ENCODE data around the gene RASEF. TPM values are rescaled to one million over a fixed set of nuclear protein-coding genes. Genes with fewer than 3 reads are reported as not detected.

RASEF gene
- total RNA-seq, 2 experiments from 2014 or later, result not detected

DNA sequence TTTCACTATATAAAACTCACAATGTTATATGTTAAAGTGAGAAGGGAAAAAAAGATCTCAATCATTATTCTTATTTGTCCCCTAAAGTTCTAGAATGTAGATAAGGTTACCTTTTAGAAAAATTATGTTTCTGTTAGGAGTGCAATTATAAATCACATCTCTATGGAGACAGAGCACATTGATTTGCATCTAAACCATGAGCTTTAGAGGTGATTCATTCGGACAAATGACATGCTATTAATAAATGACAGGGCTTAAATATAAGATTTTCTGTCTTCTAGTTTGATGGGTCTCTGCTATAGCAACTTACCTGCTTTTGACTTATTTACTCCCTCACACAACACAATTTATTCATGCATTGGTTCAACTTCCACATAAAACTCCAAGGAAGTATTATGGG is 39.8 kb downstream of the RASEF start:
- intact Hi-C loops (cut with micrococcal nuclease), result no loop called here
- CTCF ChIA-PET, result no interaction called here
- no peak for DNase-seq
- H3K4me3 Mint-ChIP-seq, result no peak overlapping the region
- no peaks in the 10 kb centered on the region for H3K9me3 Mint-ChIP-seq
- H3K27ac Mint-ChIP-seq, result no peak overlapping the region
- H3K27me3 Mint-ChIP-seq (ENCODE audit: low read depth), result no peaks in the 10 kb centered on the region
- H3K4me1 Mint-ChIP-seq (ENCODE audit: low read depth), result no peaks in the 10 kb centered on the region
- H3K36me3 Mint-ChIP-seq (ENCODE audit: low read depth), result no peaks in the 10 kb centered on the region

DNA sequence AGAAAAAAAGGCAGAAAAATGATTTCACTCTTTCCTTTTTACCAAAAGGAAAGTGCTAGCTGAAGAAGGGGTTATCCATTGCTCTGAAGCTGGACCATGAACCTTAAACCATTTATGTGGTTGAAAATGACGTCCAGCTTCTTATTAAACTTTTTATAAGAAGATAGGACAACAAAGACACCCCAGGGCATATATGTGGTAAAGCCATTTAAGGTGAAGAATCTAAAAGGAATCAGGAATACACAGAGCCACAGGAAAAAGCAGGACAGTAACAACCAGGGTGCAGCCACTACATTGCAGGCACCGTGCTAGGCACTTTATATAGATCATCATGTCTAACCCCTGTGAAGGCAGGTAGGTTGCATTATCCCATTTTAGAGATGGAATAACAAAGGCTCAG is 42.1 kb downstream of the RASEF start:
- H3K27ac Mint-ChIP-seq, result no peak overlapping the region
- intact Hi-C loops (cut with micrococcal nuclease), result no loop called here
- no peak overlapping the region for H3K4me3 Mint-ChIP-seq
- H3K27me3 Mint-ChIP-seq (ENCODE audit: low read depth), result no peaks in the 10 kb centered on the region
- H3K4me1 Mint-ChIP-seq (ENCODE audit: low read depth), result no peaks in the 10 kb centered on the region
- CTCF ChIA-PET, result no interaction called here
- H3K36me3 Mint-ChIP-seq (ENCODE audit: low read depth), result no peaks in the 10 kb centered on the region
- H3K9me3 Mint-ChIP-seq, result no peaks in the 10 kb centered on the region
- no peak for DNase-seq

DNA sequence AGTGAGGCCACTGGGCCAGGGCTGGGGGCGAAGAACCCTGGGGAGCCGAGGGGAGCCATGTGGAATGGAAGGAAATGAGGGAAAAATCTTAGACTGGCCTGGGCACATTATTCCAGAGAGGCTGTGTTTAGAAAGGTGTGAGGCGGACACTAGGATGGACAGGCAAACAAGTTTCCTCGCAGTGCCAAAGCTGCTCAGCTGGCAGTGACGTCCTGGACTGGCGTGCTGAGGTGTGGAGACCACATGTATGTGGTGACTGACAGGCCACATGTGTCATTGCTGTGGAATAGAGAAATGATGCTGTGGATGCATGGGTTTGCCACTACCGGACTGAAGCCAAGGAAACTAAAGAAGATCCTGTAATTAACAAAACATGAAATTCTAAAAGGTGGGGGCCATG is 42.6 kb downstream of the RASEF start:
- Mint-ChIP-seq H3K36me3 (ENCODE audit: low read depth) (no peaks in the 10 kb centered on the region), H3K4me1 (ENCODE audit: low read depth) (no peaks in the 10 kb centered on the region), H3K9me3 (no peaks in the 10 kb centered on the region), H3K27ac (no peak overlapping the region), H3K4me3 (no peak overlapping the region), H3K27me3 (ENCODE audit: low read depth) (no peaks in the 10 kb centered on the region)
- CTCF ChIA-PET, result no interaction called here
- intact Hi-C loops (cut with micrococcal nuclease), result no loop called here
- DNase-seq, result no peak

DNA sequence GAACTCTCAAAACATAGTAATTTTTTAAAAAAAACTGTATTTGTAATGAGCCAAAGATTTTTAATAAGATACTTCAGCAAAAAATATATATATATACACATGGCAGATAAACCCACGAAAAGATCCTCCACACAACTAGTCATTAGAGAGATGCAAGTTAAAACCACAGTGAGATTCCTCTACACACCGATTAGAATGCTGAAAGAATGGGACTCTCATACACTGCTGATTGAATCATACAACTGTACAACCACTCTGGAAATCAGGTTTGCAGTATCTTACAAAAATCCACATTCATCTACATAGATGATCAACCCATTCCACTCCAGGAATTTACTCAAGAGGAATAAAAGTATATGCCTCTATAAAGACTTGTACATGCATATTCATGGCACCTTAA is 43.7 kb downstream of the RASEF start:
- CTCF ChIA-PET, result no interaction called here
- Mint-ChIP-seq H3K4me3 (no peak overlapping the region), H3K4me1 (ENCODE audit: low read depth) (no peaks in the 10 kb centered on the region), H3K9me3 (no peaks in the 10 kb centered on the region), H3K36me3 (ENCODE audit: low read depth) (no peaks in the 10 kb centered on the region), H3K27ac (no peak overlapping the region), H3K27me3 (ENCODE audit: low read depth) (peaks cover 6% of the 10 kb centered on the region)
- intact Hi-C loops (cut with micrococcal nuclease), result no loop called here
- no peak for DNase-seq

DNA sequence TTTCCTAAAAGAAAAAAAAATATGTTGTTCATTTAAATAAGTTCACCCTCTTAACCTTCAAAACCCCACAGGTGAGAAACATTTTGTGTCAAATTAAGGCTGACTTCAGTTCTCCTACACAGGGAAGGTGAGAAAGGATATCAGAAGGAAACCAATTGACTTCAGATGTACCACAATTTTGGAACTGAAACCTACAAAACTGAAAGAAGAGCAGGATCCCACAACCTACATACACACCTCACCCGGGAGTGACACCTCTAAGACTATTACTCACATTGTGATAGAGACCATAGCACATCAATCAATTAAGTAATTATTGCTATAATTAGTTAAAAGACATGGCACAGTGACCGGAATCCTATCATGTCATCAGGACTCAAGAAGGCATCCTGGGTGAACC is 47.0 kb downstream of the RASEF start:
- Mint-ChIP-seq H3K27me3 (ENCODE audit: low read depth) (peaks cover 6% of the 10 kb centered on the region), H3K36me3 (ENCODE audit: low read depth) (no peaks in the 10 kb centered on the region), H3K4me3 (no peak overlapping the region), H3K9me3 (no peaks in the 10 kb centered on the region), H3K27ac (no peak overlapping the region), H3K4me1 (ENCODE audit: low read depth) (peaks cover 2% of the 10 kb centered on the region)
- CTCF ChIA-PET, result no interaction called here
- DNase-seq, result no peak
- intact Hi-C loops (cut with micrococcal nuclease), result no loop called here

DNA sequence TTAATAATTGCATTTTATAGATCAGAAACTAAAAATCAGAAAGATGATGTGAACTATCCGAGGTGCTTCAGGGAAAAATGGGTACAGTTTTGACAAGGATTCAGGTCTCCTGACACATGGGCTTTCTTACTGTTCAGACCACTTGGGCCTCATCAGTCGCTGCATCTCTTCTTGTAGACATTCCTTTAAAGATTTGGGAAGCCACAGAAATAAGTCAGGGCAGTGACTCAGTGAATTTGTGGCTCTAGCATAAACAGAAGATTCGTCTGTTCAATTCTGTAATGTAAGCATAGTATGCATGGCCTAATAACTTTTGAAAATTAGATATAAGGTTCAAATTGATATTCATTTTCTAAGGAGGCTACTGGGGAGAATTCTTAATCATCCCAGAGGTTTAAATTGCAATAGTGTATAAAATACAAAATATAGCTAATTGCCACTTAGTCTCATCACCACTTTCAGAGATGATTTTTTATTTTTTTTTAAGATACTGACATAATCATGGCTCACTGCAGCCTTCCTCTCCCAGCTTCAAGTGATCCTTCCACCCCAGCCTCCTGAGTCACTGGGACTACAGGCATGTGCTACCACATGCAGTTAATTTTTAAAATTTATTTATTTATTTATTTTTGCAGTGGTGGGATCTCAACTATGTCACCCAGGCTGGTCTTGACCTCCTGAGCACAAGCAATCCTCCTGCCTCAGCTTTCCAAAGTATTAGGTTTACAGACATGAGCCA is 48.9 kb downstream of the RASEF start:
- intact Hi-C loops (cut with micrococcal nuclease), result no loop called here
- H3K4me3 Mint-ChIP-seq, result no peak overlapping the region
- no peak for DNase-seq
- H3K36me3 Mint-ChIP-seq (ENCODE audit: low read depth), result no peaks in the 10 kb centered on the region
- H3K9me3 Mint-ChIP-seq, result no peaks in the 10 kb centered on the region
- H3K27ac Mint-ChIP-seq, result no peak overlapping the region
- peaks cover 2% of the 10 kb centered on the region for H3K4me1 Mint-ChIP-seq (ENCODE audit: low read depth)
- CTCF ChIA-PET, result no interaction called here
- H3K27me3 Mint-ChIP-seq (ENCODE audit: low read depth), result peaks cover 6% of the 10 kb centered on the region

DNA sequence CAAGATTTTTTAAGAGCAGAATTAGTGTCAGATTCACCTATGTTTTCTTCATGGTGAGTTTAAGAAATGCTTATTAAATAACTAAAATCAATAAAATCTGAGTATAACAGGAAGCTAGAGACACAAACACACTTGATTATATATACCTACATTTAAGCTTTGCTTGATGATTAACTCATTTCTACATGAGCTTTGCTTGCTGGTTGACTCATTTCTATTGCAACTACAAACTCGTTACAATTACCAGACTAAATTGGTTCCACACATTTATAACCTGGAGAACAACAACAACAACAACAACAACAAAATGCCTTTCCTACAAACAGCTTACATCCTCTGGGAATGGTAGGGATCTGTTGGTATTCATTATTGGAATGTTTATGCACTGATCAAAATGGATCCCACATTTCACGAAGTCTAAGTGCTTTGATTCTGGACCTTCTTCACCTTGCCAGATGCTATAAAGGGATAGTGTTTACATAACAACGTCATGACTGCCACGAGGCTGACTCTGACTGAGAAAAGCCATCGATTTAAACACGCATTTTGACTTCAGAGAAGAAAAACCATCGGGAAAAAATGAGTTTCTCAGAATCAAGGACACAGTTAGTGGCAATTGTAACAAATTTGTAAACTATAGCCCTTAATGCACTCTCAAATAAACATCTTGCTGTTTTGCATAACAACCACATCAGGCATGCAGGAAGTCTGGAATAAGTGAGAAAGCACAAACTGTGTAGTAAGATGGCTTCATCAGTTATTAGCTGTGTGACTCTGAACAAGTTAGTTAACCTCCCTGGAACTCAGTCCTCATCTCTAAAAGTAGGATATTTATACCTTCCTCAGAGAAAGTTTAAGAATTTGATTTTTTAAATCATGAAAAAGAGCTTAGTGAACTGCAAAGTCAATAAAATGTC is 49.8 kb downstream of the RASEF start:
- H3K36me3 Mint-ChIP-seq (ENCODE audit: low read depth), result no peaks in the 10 kb centered on the region
- H3K4me1 Mint-ChIP-seq (ENCODE audit: low read depth), result peaks cover 2% of the 10 kb centered on the region
- peaks cover 8% of the 10 kb centered on the region for H3K27me3 Mint-ChIP-seq (ENCODE audit: low read depth)
- DNase-seq, result no peak
- intact Hi-C loops (cut with micrococcal nuclease), result no loop called here
- H3K9me3 Mint-ChIP-seq, result no peaks in the 10 kb centered on the region
- CTCF ChIA-PET, result interaction anchor here (0.6 kb wide), 1 partner anchor 1423 kb away, joined by 3 read pairs; no protein-coding TSS in a partner anchor
- no peak overlapping the region for H3K4me3 Mint-ChIP-seq
- H3K27ac Mint-ChIP-seq, result no peak overlapping the region

DNA sequence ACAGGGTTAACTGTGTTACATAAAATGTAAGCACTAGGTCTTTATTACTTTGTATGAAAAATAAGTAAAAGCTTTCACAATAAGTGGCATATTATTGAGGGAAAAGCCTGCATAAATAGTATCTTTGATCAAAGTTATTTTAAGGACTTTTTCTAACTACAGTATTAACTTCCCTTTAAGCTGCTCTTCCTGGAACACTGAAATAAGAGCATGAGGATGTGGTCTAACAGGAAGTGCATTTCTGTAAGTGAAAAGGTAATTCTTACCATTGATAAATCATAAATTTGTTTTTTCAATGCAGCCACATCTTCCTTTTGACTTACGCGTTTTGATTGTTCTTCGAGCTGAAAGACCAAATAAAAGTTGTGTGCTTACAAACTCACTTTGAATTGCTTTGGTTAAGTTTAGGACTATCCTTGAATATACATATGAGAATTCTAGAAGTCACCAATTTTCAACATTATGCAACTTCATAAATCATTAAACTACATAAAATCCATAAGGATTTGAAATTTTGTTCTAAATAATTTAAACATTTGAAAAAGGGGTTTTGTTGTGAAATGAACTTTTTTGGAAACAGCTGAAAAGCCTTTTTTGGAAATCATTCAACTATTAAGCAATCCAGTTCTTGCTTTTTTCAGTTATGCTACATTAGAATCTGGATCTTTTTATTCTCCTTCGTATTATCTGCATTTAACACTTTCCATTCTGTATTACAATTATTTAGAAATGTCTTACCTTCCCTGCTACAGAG is 50.6 kb downstream of the RASEF start:
- Mint-ChIP-seq H3K4me1 (ENCODE audit: low read depth) (peaks cover 2% of the 10 kb centered on the region), H3K27me3 (ENCODE audit: low read depth) (peaks cover 8% of the 10 kb centered on the region), H3K9me3 (no peaks in the 10 kb centered on the region), H3K36me3 (ENCODE audit: low read depth) (no peaks in the 10 kb centered on the region), H3K27ac (no peak overlapping the region), H3K4me3 (no peak overlapping the region)
- intact Hi-C loops (cut with micrococcal nuclease), result no loop called here
- CTCF ChIA-PET, result interaction anchor here (0.6 kb wide), 1 partner anchor 1422 kb away, joined by 3 read pairs; no protein-coding TSS in a partner anchor
- DNase-seq, result no peak

DNA sequence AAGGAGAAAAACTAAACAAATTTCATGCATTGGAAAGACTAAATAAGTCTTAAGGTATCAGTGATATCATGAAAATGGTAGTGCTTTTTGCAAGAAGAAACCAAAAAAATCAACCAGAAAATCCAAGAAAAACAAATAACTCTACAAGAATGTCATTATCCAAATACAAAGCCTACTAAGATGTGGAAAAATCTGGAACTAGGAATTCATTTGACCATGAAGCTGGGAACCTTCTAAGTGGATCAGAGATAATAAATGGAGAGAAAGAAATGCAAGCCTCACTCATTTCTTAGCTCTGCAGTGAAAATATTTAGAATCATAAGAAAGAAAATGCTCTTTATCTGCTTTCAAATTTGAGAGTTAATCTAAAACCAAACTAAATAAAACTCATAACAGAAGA is 51.3 kb downstream of the RASEF start:
- Mint-ChIP-seq H3K4me1 (ENCODE audit: low read depth) (peaks cover 2% of the 10 kb centered on the region), H3K27me3 (ENCODE audit: low read depth) (peaks cover 8% of the 10 kb centered on the region), H3K4me3 (no peak overlapping the region), H3K36me3 (ENCODE audit: low read depth) (no peaks in the 10 kb centered on the region), H3K9me3 (no peaks in the 10 kb centered on the region), H3K27ac (no peak overlapping the region)
- DNase-seq, result no peak
- CTCF ChIA-PET, result no interaction called here
- intact Hi-C loops (cut with micrococcal nuclease), result no loop called here

DNA sequence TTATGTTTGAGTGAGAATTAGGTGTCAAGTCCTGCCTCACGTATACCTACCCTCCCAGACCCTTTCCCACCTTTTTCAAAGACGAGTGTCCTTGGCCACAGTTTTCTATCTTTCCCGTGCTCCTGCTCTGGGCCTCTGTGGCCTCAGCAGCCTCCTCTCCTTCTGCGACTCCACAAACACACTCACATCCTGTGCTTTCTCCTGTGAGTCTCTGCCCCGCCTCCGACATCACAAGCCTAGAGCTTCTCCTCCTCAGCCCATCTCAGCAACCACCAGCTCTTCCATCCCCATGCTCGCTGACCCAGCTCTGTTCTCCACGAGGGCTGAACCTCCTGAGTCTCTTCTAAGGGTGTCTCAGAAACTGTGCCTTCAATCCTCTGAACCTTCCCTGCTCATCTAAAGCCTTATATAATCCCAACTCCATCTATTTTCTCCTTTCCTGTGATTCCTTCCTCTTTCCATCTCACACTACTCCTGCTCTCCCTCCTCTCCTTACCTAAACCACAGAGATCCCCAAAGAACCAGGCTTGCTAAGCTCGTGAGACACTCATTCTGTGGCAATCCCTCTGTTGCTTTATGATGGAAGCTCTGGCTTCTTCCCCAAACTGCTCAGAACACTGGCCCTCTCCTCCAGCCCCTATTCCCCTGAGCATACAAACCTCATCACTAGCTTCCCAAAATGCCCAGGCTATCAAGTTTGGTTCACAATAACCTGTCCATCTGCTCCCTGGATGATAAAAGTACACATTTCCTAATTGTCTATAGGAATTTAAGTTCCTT is 55.2 kb downstream of the RASEF start:
- Mint-ChIP-seq H3K27me3 (ENCODE audit: low read depth) (peaks cover 2% of the 10 kb centered on the region), H3K27ac (no peak overlapping the region), H3K4me3 (no peak overlapping the region), H3K9me3 (no peaks in the 10 kb centered on the region), H3K36me3 (ENCODE audit: low read depth) (no peaks in the 10 kb centered on the region), H3K4me1 (ENCODE audit: low read depth) (peaks cover 2% of the 10 kb centered on the region)
- CTCF ChIA-PET, result no interaction called here
- intact Hi-C loops (cut with micrococcal nuclease), result no loop called here
- no peak for DNase-seq

DNA sequence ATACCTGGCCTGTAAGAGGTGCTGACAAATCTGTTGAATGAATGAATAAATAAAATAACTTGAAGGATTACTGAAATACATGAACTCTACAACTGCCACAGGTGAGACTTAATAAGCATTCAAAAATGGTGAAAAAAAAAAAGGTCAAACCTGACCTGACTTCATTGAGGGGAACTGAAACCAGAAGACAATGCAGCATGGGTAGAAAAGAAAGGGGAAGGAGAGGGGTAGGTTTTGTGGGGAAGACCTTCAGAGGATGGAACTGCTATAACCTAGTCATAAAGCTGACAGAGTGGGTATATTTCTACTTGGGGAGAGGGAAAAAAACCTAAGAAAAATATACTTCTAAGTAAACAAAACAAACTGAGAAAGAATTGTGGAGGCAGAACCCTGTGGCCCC is 56.6 kb downstream of the RASEF start:
- CTCF ChIA-PET, result no interaction called here
- Mint-ChIP-seq H3K27me3 (ENCODE audit: low read depth) (peaks cover 2% of the 10 kb centered on the region), H3K36me3 (ENCODE audit: low read depth) (no peaks in the 10 kb centered on the region), H3K27ac (no peak overlapping the region), H3K4me1 (ENCODE audit: low read depth) (no peaks in the 10 kb centered on the region), H3K9me3 (no peaks in the 10 kb centered on the region), H3K4me3 (no peak overlapping the region)
- intact Hi-C loops (cut with micrococcal nuclease), result no loop called here
- DNase-seq, result no peak

DNA sequence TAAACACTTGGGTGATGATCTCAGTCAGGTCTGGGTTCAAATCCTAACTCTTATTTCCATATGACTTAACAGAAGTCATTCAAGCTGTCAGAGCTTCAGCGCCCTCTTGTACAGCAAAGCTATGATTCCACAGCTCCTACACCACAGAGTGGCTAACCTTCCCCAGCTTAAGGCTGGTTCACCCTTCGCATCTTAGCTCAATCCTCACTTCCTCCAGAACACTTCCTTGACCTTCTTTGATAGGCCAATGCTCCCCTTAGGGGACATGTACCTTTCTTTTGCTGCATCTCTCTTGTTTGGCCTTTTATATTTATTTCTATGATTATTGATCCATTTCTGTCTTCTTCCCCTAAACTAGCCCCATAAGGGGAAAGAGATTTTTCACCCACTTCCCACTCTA is 57.0 kb downstream of the RASEF start:
- H3K9me3 Mint-ChIP-seq, result no peaks in the 10 kb centered on the region
- H3K27ac Mint-ChIP-seq, result no peak overlapping the region
- CTCF ChIA-PET, result no interaction called here
- no peaks in the 10 kb centered on the region for H3K4me1 Mint-ChIP-seq (ENCODE audit: low read depth)
- H3K36me3 Mint-ChIP-seq (ENCODE audit: low read depth), result no peaks in the 10 kb centered on the region
- DNase-seq, result no peak
- no peak overlapping the region for H3K4me3 Mint-ChIP-seq
- intact Hi-C loops (cut with micrococcal nuclease), result no loop called here
- H3K27me3 Mint-ChIP-seq (ENCODE audit: low read depth), result peaks cover 2% of the 10 kb centered on the region

Measured in activated naive CD4-positive, alpha-beta T cell treated with anti-CD3 and anti-CD28 coated beads for 36 hours (primary cell).